ENCODE measurements around the gene ERC1. TPM values are rescaled to one million over a fixed set of nuclear protein-coding genes. Genes with fewer than 3 reads are reported as not detected.

ERC1 gene
- total and polyA plus RNA-seq, 7 donors: 5.4 to 97.8 (median 34.6) TPM

GRCh38 chr12:1069846-1070245, 78.8 kb downstream of the ERC1 start:
- Histone ChIP-seq H3K27me3 (no peaks in the 10 kb centered on the region), H3K4me1 (no peaks in the 10 kb centered on the region), H3K36me3 (no peaks in the 10 kb centered on the region), H3K9me3 (no peaks in the 10 kb centered on the region), H3K4me3 (no peak overlapping the region), H3K27ac (no peak overlapping the region)
- DNase-seq: no peak
- 94 to 97% methylated on average over 2 of the region's 2 CpGs for WGBS, 2 donors
- intact Hi-C loops (cut with DNase I): no loop called here
- TF ChIP-seq POLR2AphosphoS5 (IDR thresholded peaks at IDR 0.05) (no peak), CTCF (IDR thresholded peaks at IDR 0.05) (no peak), POLR2A (IDR thresholded peaks at IDR 0.05) (no peak), EP300 (IDR thresholded peaks at IDR 0.05) (no peak)

GRCh38 chr12:1071182-1071581, 80.2 kb downstream of the ERC1 start:
- intact Hi-C loops (cut with DNase I): no loop called here
- DNase-seq: no peak
- Histone ChIP-seq H3K4me1 (no peaks in the 10 kb centered on the region), H3K4me3 (no peak overlapping the region), H3K27me3 (no peaks in the 10 kb centered on the region), H3K9me3 (no peaks in the 10 kb centered on the region), H3K27ac (no peak overlapping the region), H3K36me3 (no peaks in the 10 kb centered on the region)
- 71 to 74% methylated on average over 3 of the region's 3 CpGs for WGBS, 2 donors
- TF ChIP-seq POLR2A (IDR thresholded peaks at IDR 0.05) (no peak), CTCF (IDR thresholded peaks at IDR 0.05) (no peak), POLR2AphosphoS5 (IDR thresholded peaks at IDR 0.05) (no peak), EP300 (IDR thresholded peaks at IDR 0.05) (no peak)

GRCh38 chr12:1073652-1074051, 82.6 kb downstream of the ERC1 start:
- WGBS, 2 donors: 89 to 97% methylated on average over 9 of the region's 9 CpGs
- Histone ChIP-seq H3K4me1 (peaks cover 0 to 13% (median 11%) of the 10 kb centered on the region in 4 donors), H3K27me3 (no peaks in the 10 kb centered on the region), H3K36me3 (no peaks in the 10 kb centered on the region), H3K4me3 (no peak overlapping the region), H3K27ac (no peak overlapping the region), H3K9me3 (no peaks in the 10 kb centered on the region)
- TF ChIP-seq CTCF (IDR thresholded peaks at IDR 0.05) (no peak), EP300 (IDR thresholded peaks at IDR 0.05) (no peak), POLR2A (IDR thresholded peaks at IDR 0.05) (no peak), POLR2AphosphoS5 (IDR thresholded peaks at IDR 0.05) (no peak)
- intact Hi-C loops (cut with DNase I): no loop called here
- no peak for DNase-seq

GRCh38 chr12:1077036-1077803, 86.2 kb downstream of the ERC1 start:
- WGBS, 2 donors: 70 to 71% methylated on average over 5 of the region's 5 CpGs
- TF ChIP-seq POLR2AphosphoS5 (IDR thresholded peaks at IDR 0.05) (no peak), CTCF (IDR thresholded peaks at IDR 0.05) (no peak), POLR2A (IDR thresholded peaks at IDR 0.05) (no peak), EP300 (IDR thresholded peaks at IDR 0.05) (no peak)
- H3K27ac ChIP-seq: no peak overlapping the region
- H3K27me3 ChIP-seq: no peaks in the 10 kb centered on the region
- DNase-seq: no peak
- no peak overlapping the region for H3K4me3 ChIP-seq
- peaks cover 0 to 13% (median 11%) of the 10 kb centered on the region in 4 donors for H3K4me1 ChIP-seq
- no peaks in the 10 kb centered on the region for H3K9me3 ChIP-seq
- H3K36me3 ChIP-seq: no peaks in the 10 kb centered on the region
- intact Hi-C loops (cut with DNase I): no loop called here
